NCI-H1930 (cell line): ENCODE results near the gene BCAS3.
"Not testable (repeated sequence)": the region's sequence is repeated elsewhere in the genome, so short reads cannot be mapped to it uniquely, and the experiment has no call there.

Experiments used
- DNase-seq, 2 experiments: peaks; one replicate each; lab custom pipeline; 2025; lab: John Stamatoyannopoulos, UW

Gene BCAS3

GRCh38 chr17:61422116-61422799 lies 744.6 kb downstream of the BCAS3 start:
- DNase-seq: no peak

- DNase-seq: no peak
These were observed 745.2 kb downstream of the BCAS3 start for GRCh38 chr17:61422869-61423268.

DNA sequence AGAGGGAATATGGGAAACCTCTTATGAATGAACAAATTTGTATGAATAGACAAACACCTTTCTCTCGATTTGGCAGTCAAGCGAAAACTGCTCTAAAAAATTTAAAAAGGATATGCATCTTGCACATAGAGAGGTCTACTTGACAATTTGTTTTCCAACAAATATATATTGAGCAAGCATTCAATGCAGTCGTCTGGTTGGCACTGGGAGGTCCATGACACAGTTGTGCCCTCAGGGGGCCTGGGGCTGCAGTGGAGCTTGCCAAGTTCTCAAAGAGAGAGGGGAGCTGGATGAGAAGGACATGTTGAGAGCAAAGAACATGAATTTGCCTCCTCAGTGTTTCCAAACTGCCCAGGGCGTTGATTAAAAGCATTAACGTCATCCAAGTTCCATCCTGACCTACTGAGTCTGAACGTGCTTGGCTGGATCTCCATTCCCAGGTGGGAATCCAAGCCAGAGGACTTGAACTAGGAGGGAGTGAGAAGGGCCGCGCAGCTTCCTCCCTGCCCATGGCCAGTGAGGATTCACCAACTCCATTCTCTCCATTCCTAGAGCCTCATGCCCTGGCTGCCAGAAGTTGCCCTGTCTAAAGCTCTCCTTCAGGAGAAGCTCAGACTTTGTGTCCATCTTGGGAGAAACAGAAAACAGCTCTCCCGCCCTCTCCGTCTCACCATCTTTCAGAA lies 746.5 kb downstream of the BCAS3 start:
- no peak for DNase-seq

DNA sequence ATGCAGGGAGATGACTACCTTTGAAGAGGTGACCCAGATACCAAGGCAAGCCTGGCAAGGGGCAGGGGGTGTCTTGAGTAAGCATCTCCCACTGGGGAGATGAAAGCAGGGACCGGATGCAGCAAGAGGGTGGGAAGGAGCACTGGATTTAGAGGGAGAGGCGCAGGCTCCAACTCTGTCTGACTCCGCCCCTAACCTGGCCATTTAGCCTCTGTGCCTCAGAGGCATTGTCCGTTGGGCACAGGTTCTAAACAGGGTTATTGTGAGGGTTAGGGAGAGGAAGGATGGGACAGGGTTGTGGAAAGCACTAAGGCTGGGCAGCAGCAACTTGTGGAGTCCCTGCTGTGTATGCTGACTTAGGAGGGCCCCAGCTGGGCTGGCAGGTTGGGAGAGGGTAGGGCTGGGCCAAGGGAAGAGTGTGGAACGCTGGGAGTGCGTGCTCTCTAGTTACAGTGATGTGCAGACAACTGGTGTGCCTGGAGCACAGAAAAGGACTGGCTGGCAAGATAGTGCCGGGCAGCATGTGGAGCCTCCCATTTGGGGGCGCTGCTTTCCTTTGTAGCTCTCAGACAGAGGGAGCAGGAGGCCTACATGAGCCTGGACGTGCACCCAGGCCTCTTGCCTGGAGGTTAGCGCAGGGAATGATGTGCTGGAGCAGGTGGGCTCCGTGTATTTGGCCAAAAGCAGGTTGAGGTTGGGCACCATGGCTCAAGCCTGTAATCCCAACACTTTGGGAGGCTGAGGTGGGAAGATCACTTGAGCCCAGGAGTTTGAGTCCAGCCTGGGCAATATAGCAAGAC lies 748.2 kb downstream of the BCAS3 start:
- DNase-seq: no peak

- no peak for DNase-seq
These were observed 749.0 kb downstream of the BCAS3 start for GRCh38 chr17:61426482-61427304.

DNA sequence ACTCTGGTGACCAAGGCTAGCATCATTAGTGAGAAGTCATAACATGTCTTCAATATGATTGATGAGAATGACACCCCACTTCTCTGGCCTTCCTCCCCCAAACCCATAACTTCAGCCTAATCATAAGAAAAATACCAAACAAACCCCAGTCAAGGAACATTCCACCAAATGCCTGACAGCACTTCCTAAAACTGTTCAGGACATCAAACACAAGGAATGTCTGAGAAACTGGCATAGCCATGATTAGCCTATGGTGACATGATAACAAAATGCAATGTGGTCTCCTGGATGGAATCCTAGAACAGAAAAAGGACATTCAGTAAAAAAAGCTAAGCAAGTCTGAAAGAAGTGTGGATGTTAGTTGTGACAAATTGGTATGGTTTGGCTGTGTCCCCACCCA lies 749.9 kb downstream of the BCAS3 start:
- no peak for DNase-seq

DNA sequence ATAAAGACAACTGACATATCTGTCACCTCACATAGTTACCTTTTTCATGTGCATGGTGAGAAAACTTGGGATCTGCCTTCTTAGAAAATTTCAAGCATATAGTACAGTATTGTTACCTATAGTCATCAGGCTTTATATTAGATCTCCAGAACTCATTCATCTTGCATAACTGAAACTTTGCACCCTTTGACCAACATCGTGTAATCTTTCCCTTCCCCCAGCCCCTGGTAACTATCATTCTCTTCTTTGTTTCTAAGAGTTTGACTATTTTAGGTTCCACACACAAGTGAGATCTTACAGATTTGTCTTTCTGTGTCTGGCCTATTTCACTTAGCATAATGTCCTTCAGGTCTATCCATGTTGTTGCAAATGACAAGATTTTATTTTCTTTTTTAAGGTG lies 751.6 kb downstream of the BCAS3 start:
- DNase-seq: no peak

GRCh38 chr17:61429831-61430230 lies 752.2 kb downstream of the BCAS3 start:
- not testable (repeated sequence) for DNase-seq

DNA sequence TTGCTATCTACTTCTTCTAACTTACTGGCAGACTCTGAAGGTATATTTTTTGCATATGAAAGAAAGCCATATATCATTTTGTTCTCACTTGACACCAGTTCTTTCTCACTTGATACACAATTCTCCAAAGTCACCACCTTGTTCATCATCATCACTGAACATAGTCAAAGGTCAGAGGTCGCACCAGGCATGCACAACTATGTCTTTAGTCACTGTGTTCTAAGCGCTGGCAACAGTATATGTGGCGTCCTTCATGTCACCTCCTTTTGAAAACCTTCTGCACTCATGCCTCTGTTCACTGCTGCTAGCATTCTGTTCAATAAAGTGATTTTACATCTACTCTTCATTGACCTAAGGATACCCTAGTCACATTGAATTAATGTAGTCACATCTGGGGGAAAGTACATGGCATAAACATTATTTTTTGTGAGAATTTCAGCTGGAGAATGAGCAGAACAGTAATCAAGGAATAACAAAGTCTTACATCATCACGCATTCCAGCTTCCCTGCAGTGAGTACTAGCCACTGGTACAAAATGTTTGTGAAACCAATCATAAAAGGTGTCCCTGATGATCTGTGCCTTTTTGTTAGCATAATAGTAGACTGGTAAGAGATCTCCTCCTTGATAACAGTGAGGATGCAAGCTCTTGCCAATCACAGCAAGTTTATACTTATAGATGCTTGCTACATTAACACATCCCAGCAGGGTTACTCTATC lies 754.1 kb downstream of the BCAS3 start:
- DNase-seq: no peak

DNA sequence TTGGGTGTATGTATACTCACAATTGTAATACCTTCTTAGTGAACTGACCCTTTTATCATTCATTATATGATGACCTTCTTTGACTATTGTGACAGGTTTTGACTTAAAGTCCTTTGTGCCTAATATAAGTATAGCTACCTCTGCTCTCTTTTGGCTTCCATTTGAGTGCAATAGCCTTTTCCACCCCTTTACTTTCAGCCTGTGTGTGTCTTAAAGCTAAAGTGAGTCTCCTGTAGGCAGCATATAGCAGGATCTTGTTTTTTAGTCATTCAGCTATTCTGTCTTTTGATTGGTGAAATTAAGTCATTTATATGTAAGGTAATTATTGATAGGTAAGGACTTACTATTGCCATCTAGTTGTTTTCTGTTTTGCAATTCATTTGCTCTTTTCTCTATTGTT lies 758.6 kb downstream of the BCAS3 start:
- no peak for DNase-seq

GRCh38 chr17:61436995-61437704 lies 759.5 kb downstream of the BCAS3 start:
- no peak for DNase-seq

DNA sequence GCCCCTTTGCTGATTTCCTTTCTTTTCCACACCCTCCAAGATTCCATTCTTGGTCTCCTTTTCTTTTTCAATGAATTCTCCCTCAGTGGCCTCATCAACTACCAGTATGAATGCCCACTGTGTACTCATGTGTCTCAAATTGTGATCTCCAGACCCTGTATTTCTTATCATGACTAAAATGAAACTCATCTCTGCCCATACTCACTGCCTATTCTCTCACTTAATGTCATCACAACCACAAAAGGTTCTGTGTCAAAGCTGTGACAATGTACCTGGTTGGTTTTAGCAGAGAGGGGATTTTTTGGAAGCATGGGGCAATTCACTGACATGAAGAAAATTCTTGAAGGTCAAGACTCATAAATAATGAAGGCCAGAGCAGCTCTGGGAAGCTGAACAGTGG lies 763.0 kb downstream of the BCAS3 start:
- no peak for DNase-seq

- DNase-seq: not testable (repeated sequence)
These were observed 763.9 kb downstream of the BCAS3 start for GRCh38 chr17:61441507-61441906.

GRCh38 chr17:61442136-61442775 lies 764.6 kb downstream of the BCAS3 start:
- DNase-seq: no peak
